Activated CD8-positive, alpha-beta T cell treated with anti-CD3 and anti-CD28 coated beads, Interleukin-2, amount 10 ng/mL, durations not matched to agents 7 days and 5 days (primary cell): ENCODE data around the gene CXCL9. TPM values are rescaled to one million over a fixed set of nuclear protein-coding genes. Genes with fewer than 3 reads are reported as not detected.
A peak's percentile ranks its signal among the peaks of the same experiment; 100 is the strongest.
"Not testable (repeated sequence)": the region's sequence is repeated elsewhere in the genome, so short reads cannot be mapped to it uniquely, and the experiment has no call there.

ENCODE experiments used
- ATAC-seq: fragments of 150-1000 bp; cut with Tn5 transposase; one replicate; pipeline ENCODE4 v1.10.0; 2021; ENCODE audit warnings: moderate library complexity
- CTCF ChIA-PET: fragments of 350-600 bp; sonication (Branson Sonifier 250); formaldehyde crosslinking; loops from one replicate; lab custom pipeline; 2021; ENCODE audit warnings: antibody characterized with exemption; lab: Charles Lee
- POLR2A ChIA-PET: fragments of 350-600 bp; sonication (Branson Sonifier 250); formaldehyde crosslinking; loops from one replicate; lab custom pipeline; 2021; ENCODE audit warnings: antibody characterized with exemption; lab: Charles Lee
- DNase-seq: peaks from one replicate; pipeline ENCODE4 v3.0.0-alpha.2; 2020
- H3K27ac Mint-ChIP-seq: one replicate; pipeline ENCODE4 v1.8.0; 2021; ENCODE audit warnings: mild to moderate bottlenecking, mixed read lengths
- H3K27me3 Mint-ChIP-seq: one replicate; pipeline ENCODE4 v1.8.0; 2021; ENCODE audit warnings: low read depth, mixed read lengths
- H3K36me3 Mint-ChIP-seq: one replicate; pipeline ENCODE4 v1.8.0; 2021; ENCODE audit warnings: low read depth, mixed read lengths
- H3K4me1 Mint-ChIP-seq: one replicate; pipeline ENCODE4 v1.8.0; 2021; ENCODE audit warnings: low read depth, mixed read lengths
- H3K4me3 Mint-ChIP-seq: one replicate; pipeline ENCODE4 v1.8.0; 2021; ENCODE audit warnings: mild to moderate bottlenecking, mixed read lengths
- H3K9me3 Mint-ChIP-seq: one replicate; pipeline ENCODE4 v1.8.0; 2022; ENCODE audit warnings: mixed read lengths; ENCODE audit not compliant: insufficient read depth
- total RNA-seq, 2 experiments: library from RNA; stranded (reverse); gene quantifications; one replicate each; pipeline ENCODE4 v1.2.3, GENCODE V29; 2021

CXCL9 gene
- total RNA-seq, 2 experiments from 2014 or later, result not detected

GRCh38 chr4:75992462-75992861 is 14.8 kb downstream of the CXCL9 start:
- ChIA-PET CTCF (interaction anchor here (1.4 to 2.8 kb wide), 4 partner anchors 12 to 95 kb away, joined by 4 to 14 read pairs (median 4); no protein-coding TSS in a partner anchor), POLR2A (interaction anchor here (0.5 kb wide), 1 partner anchor 62 kb away, joined by 3 read pairs; no protein-coding TSS in a partner anchor)
- Mint-ChIP-seq H3K4me3 (no peak overlapping the region), H3K27ac (no peak overlapping the region), H3K9me3 (no peaks in the 10 kb centered on the region), H3K4me1 (peaks cover 28% of the 10 kb centered on the region), H3K27me3 (peaks cover 14% of the 10 kb centered on the region), H3K36me3 (peaks cover 14% of the 10 kb centered on the region)
- DNase-seq (no peak), ATAC-seq (no peak)

- Mint-ChIP-seq H3K4me3 (peak overlapping the region; percentile 87), H3K4me1 (peaks cover 31% of the 10 kb centered on the region), H3K36me3 (peaks cover 18% of the 10 kb centered on the region), H3K27ac (peak overlapping the region; percentile 88), H3K27me3 (peaks cover 12% of the 10 kb centered on the region), H3K9me3 (no peaks in the 10 kb centered on the region)
- DNase-seq, result no peak
- ATAC-seq, result no peak
- CTCF ChIA-PET, result interaction anchor here (1.0 to 1.3 kb wide), 3 partner anchors 73 to 97 kb away, joined by 3 to 4 read pairs (median 3); no protein-coding TSS in a partner anchor
- POLR2A ChIA-PET, result interaction anchor here (0.6 to 1.5 kb wide), 3 partner anchors 29 to 95 kb away, joined by 3 to 5 read pairs (median 3); no protein-coding TSS in a partner anchor
Observed at GRCh38 chr4:75989846-75990528, 17.3 kb downstream of the CXCL9 start.

GRCh38 chr4:75985116-75985515 is 22.2 kb downstream of the CXCL9 start:
- no peak overlapping the region for H3K4me3 Mint-ChIP-seq
- POLR2A ChIA-PET, result no interaction called here
- CTCF ChIA-PET, result interaction anchor here (1.9 to 3.2 kb wide), 2 partner anchors 10 to 69 kb away, joined by 5 to 23 read pairs; no protein-coding TSS in a partner anchor
- no peak for DNase-seq
- peaks cover 36% of the 10 kb centered on the region for H3K36me3 Mint-ChIP-seq
- no peak overlapping the region for H3K27ac Mint-ChIP-seq
- H3K9me3 Mint-ChIP-seq, result no peaks in the 10 kb centered on the region
- no peaks in the 10 kb centered on the region for H3K27me3 Mint-ChIP-seq
- ATAC-seq, result no peak
- H3K4me1 Mint-ChIP-seq, result peaks cover 24% of the 10 kb centered on the region

- ChIA-PET POLR2A (no interaction called here), CTCF (interaction anchor here (1.0 to 1.5 kb wide), 2 partner anchors 12 to 15 kb away, joined by 3 to 4 read pairs; no protein-coding TSS in a partner anchor)
- no peak for DNase-seq
- Mint-ChIP-seq H3K9me3 (no peaks in the 10 kb centered on the region), H3K27ac (no peak overlapping the region), H3K4me1 (no peaks in the 10 kb centered on the region), H3K36me3 (peaks cover 42% of the 10 kb centered on the region), H3K4me3 (no peak overlapping the region), H3K27me3 (no peaks in the 10 kb centered on the region)
- no peak for ATAC-seq
Observed at GRCh38 chr4:75980576-75980975, 26.7 kb downstream of the CXCL9 start.

GRCh38 chr4:75976177-75976576 is 31.1 kb downstream of the CXCL9 start:
- no peak overlapping the region for H3K27ac Mint-ChIP-seq
- CTCF ChIA-PET, result no interaction called here
- no peaks in the 10 kb centered on the region for H3K27me3 Mint-ChIP-seq
- H3K9me3 Mint-ChIP-seq, result no peaks in the 10 kb centered on the region
- DNase-seq, result no peak
- ATAC-seq, result no peak
- no peak overlapping the region for H3K4me3 Mint-ChIP-seq
- peaks cover 56% of the 10 kb centered on the region for H3K36me3 Mint-ChIP-seq
- POLR2A ChIA-PET, result no interaction called here
- H3K4me1 Mint-ChIP-seq, result no peaks in the 10 kb centered on the region

GRCh38 chr4:75973766-75974165 is 33.5 kb downstream of the CXCL9 start:
- peaks cover 65% of the 10 kb centered on the region for H3K36me3 Mint-ChIP-seq
- no peaks in the 10 kb centered on the region for H3K4me1 Mint-ChIP-seq
- ChIA-PET CTCF (no interaction called here), POLR2A (no interaction called here)
- H3K27ac Mint-ChIP-seq, result no peak overlapping the region
- no peak for ATAC-seq
- H3K4me3 Mint-ChIP-seq, result no peak overlapping the region
- no peak for DNase-seq
- no peaks in the 10 kb centered on the region for H3K27me3 Mint-ChIP-seq
- no peaks in the 10 kb centered on the region for H3K9me3 Mint-ChIP-seq

GRCh38 chr4:75968084-75968483 is 39.2 kb downstream of the CXCL9 start:
- H3K27me3 Mint-ChIP-seq, result no peaks in the 10 kb centered on the region
- CTCF ChIA-PET, result no interaction called here
- POLR2A ChIA-PET, result no interaction called here
- ATAC-seq (no peak), DNase-seq (no peak)
- H3K4me1 Mint-ChIP-seq, result peaks cover 6% of the 10 kb centered on the region
- H3K4me3 Mint-ChIP-seq, result no peak overlapping the region
- peaks cover 3% of the 10 kb centered on the region for H3K9me3 Mint-ChIP-seq
- H3K27ac Mint-ChIP-seq, result no peak overlapping the region
- peaks cover 79% of the 10 kb centered on the region for H3K36me3 Mint-ChIP-seq

GRCh38 chr4:75963558-75963957 is 43.8 kb downstream of the CXCL9 start:
- Mint-ChIP-seq H3K4me3 (no peak overlapping the region), H3K36me3 (peaks cover 90% of the 10 kb centered on the region), H3K9me3 (peaks cover 3% of the 10 kb centered on the region), H3K27me3 (no peaks in the 10 kb centered on the region), H3K4me1 (peaks cover 6% of the 10 kb centered on the region), H3K27ac (no peak overlapping the region)
- CTCF ChIA-PET, result no interaction called here
- POLR2A ChIA-PET, result no interaction called here
- ATAC-seq (no peak), DNase-seq (no peak)

- ATAC-seq, H3K4me1 Mint-ChIP-seq, CTCF ChIA-PET, H3K9me3 Mint-ChIP-seq, H3K27me3 Mint-ChIP-seq, POLR2A ChIA-PET, H3K4me3 Mint-ChIP-seq, DNase-seq, H3K27ac Mint-ChIP-seq: not testable (repeated sequence)
- H3K36me3 Mint-ChIP-seq, result peaks cover 90% of the 10 kb centered on the region
Observed at GRCh38 chr4:75962072-75962471, 45.2 kb downstream of the CXCL9 start.

GRCh38 chr4:75958546-75958945 is 48.8 kb downstream of the CXCL9 start:
- CTCF ChIA-PET, H3K27me3 Mint-ChIP-seq, H3K4me3 Mint-ChIP-seq, POLR2A ChIA-PET, H3K27ac Mint-ChIP-seq, ATAC-seq, H3K9me3 Mint-ChIP-seq, DNase-seq, H3K4me1 Mint-ChIP-seq: not testable (repeated sequence)
- peaks cover 83% of the 10 kb centered on the region for H3K36me3 Mint-ChIP-seq

GRCh38 chr4:75954811-75955210 is 52.5 kb downstream of the CXCL9 start:
- H3K4me3 Mint-ChIP-seq, H3K27me3 Mint-ChIP-seq, DNase-seq, H3K4me1 Mint-ChIP-seq, H3K27ac Mint-ChIP-seq, ATAC-seq, H3K9me3 Mint-ChIP-seq, POLR2A ChIA-PET: not testable (repeated sequence)
- CTCF ChIA-PET, result interaction anchor here (0.6 kb wide), 1 partner anchor 108 kb away, joined by 3 read pairs; no protein-coding TSS in a partner anchor
- peaks cover 69% of the 10 kb centered on the region for H3K36me3 Mint-ChIP-seq

- DNase-seq (no peak), ATAC-seq (no peak)
- CTCF ChIA-PET, result interaction anchor here (0.9 to 1.6 kb wide), 4 partner anchors 13 to 58 kb away, joined by 3 to 5 read pairs (median 4); partner anchors contain the start of gene NAAA
- POLR2A ChIA-PET, result interaction anchor here (0.5 to 1.8 kb wide), 3 partner anchors 13 to 25 kb away, joined by 3 to 9 read pairs (median 4); partner anchors contain the start of gene NAAA
- Mint-ChIP-seq H3K4me1 (no peaks in the 10 kb centered on the region), H3K9me3 (no peaks in the 10 kb centered on the region), H3K4me3 (no peak overlapping the region), H3K27ac (no peak overlapping the region), H3K36me3 (peaks cover 71% of the 10 kb centered on the region), H3K27me3 (no peaks in the 10 kb centered on the region)
Observed at GRCh38 chr4:75953509-75953908, 53.8 kb downstream of the CXCL9 start.
